Kidney epithelial cell (primary cell): ENCODE results near the gene CAPS. TPM values are rescaled to one million over a fixed set of nuclear protein-coding genes. Genes with fewer than 3 reads are reported as not detected.

Experiments
- DNase-seq: peaks from one replicate; pipeline ENCODE4 v3.0.0-alpha.2; 2010; ENCODE audit warnings: low read depth
- H3K27me3 ChIP-seq: 2 replicates; pipeline ENCODE4 v1.6.0; 2011; ENCODE audit warnings: low read length; ENCODE audit not compliant: control insufficient read depth, insufficient read depth
- H3K36me3 ChIP-seq: 2 replicates; pipeline ENCODE4 v1.5.1; 2011; ENCODE audit warnings: low read length; ENCODE audit not compliant: control insufficient read depth, insufficient read depth
- H3K4me3 ChIP-seq: 2 replicates; pipeline ENCODE4 v1.5.1; 2011; ENCODE audit warnings: low read depth, mild to moderate bottlenecking, control low read depth, low read length
- CTCF ChIP-seq: IDR thresholded peaks from 2 replicates; pipeline ENCODE4 v1.5.1; 2011; ENCODE audit warnings: mild to moderate bottlenecking, moderate library complexity, low read length, control low read depth, inconsistent platforms; ENCODE audit not compliant: insufficient read depth, poor library complexity, severe bottlenecking
- total RNA-seq: library from RNA; depleted of rRNA; stranded (reverse); fragments of >200 nt; gene quantifications from 2 replicates; pipeline ENCODE4 v1.2.3, GENCODE V29; 2015

Gene CAPS
- total RNA-seq, 1 donor from 2014 or later: 2.3 TPM

- no peak for TF ChIP-seq CTCF
- Histone ChIP-seq H3K36me3 (no peaks in the 10 kb centered on the region), H3K27me3 (peaks cover 16% of the 10 kb centered on the region), H3K4me3 (no peak overlapping the region)
- no peak for DNase-seq
These were observed 19.2 kb upstream of the CAPS start for GRCh38 chr19:5894704-5895349.

- Histone ChIP-seq H3K27me3 (peaks cover 12% of the 10 kb centered on the region), H3K4me3 (no peak overlapping the region), H3K36me3 (no peaks in the 10 kb centered on the region)
- TF ChIP-seq CTCF: no peak
- no peak for DNase-seq
These were observed 18.6 kb upstream of the CAPS start for GRCh38 chr19:5895409-5895808.

GRCh38 chr19:5895890-5896289 lies 18.2 kb upstream of the CAPS start:
- no peak overlapping the region for H3K4me3 ChIP-seq
- no peak for TF ChIP-seq CTCF
- peaks cover 12% of the 10 kb centered on the region for H3K27me3 ChIP-seq
- H3K36me3 ChIP-seq: no peaks in the 10 kb centered on the region
- no peak for DNase-seq

- peaks cover 10% of the 10 kb centered on the region for H3K27me3 ChIP-seq
- TF ChIP-seq CTCF: no peak
- no peak for DNase-seq
- no peaks in the 10 kb centered on the region for H3K36me3 ChIP-seq
- no peak overlapping the region for H3K4me3 ChIP-seq
These were observed 17.5 kb upstream of the CAPS start for GRCh38 chr19:5896365-5897076.

GRCh38 chr19:5897189-5897969 lies 16.7 kb upstream of the CAPS start:
- TF ChIP-seq CTCF: no peak

More at GRCh38 chr19:5897189-5897969, 16.7 kb upstream of the CAPS start:
- Histone ChIP-seq H3K27me3 (peaks cover 1% of the 10 kb centered on the region), H3K4me3 (no peak overlapping the region), H3K36me3 (no peaks in the 10 kb centered on the region)
- no peak for DNase-seq
